ENCODE results near the gene PJA1.

The PJA1 gene

GRCh38 chrX:69143530-69143929 lies 21.7 kb downstream of the PJA1 start:
- DNase-seq (ENCODE audit: low read depth in 2 of 3, low spot score in 1 of 3): no peak

GRCh38 chrX:69142788-69143469 lies 22.3 kb downstream of the PJA1 start:
- no peak for DNase-seq (ENCODE audit: low read depth in 2 of 3, low spot score in 1 of 3)

GRCh38 chrX:69140837-69141236 lies 24.4 kb downstream of the PJA1 start:
- no peak for DNase-seq (ENCODE audit: low read depth in 2 of 3, low spot score in 1 of 3)

- DNase-seq (ENCODE audit: low read depth in 2 of 3, low spot score in 1 of 3): no peak
These were observed 25.7 kb downstream of the PJA1 start for GRCh38 chrX:69139516-69139915.

DNA sequence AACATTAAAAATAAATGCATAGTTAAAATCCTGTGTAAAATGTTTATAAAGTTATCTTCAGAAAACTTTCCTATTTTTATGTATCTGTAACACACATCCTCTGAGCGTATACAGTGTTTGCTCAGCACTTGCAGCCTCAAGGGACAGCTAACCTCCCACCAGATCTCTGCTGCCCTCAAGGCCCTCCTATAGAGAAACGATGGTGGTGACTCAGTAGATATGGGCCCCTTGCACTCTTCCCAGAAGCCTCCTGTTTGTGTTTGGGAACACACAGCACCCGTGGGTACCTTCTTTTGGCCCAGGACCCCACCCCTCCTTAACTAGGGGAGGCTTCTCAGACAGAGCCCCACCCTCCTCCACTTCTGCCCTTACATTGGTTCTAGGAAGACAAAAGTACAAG lies 26.7 kb downstream of the PJA1 start:
- no peak for DNase-seq (ENCODE audit: low read depth in 2 of 3, low spot score in 1 of 3)

DNA sequence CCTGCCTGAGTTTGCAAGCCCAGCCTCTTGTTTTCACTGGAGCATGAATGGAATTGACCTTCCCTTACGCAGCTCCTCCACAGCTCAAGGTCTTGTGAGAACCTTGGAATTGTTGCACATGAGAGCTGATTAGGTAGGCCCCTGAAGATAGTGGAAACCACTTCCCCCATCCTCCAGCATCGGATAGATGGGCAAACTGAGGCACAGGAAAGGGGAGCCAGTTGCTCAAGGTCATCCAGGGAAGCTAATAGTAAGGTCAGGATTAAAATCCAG lies 27.2 kb downstream of the PJA1 start:
- no peak for DNase-seq (ENCODE audit: low read depth in 2 of 3, low spot score in 1 of 3)

DNA sequence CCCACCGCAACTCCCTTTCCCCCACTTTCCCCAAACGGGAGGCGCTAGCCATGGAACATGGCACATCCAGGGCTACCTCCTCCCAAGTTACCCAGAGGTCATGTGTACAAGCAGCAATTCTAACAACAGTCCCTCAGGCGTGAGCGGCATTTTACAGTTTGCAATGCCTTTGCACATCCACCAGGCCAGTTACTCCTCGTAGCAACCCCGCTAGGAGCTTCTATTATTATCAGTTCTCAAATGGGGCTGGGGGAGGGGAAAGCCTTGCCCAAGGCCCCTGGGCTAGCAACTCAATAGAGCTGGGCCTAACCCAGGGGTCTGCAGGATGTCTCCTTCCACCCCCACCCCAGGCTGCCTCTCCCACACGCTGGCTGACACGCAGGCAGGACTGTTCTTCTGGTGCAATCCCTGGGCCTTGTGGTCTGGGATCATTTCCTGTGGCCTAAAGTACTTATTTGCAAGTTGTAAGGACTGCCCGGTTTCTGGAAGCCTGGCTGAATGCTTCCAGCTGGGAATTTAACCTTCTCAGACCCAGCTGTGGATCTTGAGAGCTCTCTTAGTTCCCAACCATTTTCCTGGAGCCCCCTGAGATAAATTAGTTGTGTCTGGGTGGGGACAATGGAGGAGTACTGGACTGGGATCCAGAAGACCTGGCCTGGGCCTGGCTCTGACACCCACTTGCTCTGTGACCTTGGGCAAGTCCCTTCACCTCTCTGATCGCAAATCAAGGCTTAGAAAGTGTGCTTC lies 27.7 kb downstream of the PJA1 start:
- no peak for DNase-seq (ENCODE audit: low read depth in 2 of 3, low spot score in 1 of 3)

DNA sequence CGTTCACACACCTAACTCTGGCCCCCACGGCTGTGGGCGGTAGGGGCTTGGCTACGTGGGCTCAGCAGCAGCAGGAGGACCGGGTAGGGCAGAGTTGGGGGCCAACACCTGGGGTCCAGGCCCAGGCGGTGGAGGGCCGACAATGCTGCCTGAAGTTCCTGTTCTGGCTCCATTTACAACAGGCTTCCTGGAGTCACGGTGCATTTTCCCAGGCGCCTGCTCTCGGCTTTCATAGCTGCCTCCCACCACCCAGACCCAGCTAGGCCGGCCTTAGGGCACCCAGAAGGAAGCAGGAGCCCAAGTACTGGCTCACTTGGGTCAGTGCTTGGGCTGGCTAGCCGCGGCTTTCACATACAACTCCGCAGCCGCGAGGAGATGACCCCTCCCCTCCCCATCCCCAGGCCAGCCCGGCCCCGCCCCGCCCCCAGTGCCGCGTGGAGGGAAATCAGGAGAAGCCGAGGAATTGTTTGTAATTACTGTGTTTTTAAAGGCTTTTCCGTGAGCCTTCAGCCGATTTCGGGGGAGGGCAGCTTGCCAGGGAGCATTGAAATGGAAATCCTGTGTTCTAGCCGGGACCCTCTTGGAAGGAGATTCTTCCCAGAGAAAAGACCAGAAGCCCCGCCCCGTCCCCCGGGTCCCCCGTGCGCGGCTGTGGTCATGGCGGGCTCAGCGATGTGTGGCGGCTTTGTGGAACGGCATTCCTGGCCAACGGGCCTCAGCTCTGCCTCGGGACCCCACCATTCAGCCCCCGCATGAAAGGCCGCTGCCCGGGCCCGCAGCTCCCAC lies 28.5 kb downstream of the PJA1 start:
- DNase-seq (ENCODE audit: low read depth in 2 of 3, low spot score in 1 of 3): no peak

- DNase-seq (ENCODE audit: low read depth in 2 of 3, low spot score in 1 of 3): no peak
These were observed 31.2 kb downstream of the PJA1 start for GRCh38 chrX:69133921-69134542.

DNA sequence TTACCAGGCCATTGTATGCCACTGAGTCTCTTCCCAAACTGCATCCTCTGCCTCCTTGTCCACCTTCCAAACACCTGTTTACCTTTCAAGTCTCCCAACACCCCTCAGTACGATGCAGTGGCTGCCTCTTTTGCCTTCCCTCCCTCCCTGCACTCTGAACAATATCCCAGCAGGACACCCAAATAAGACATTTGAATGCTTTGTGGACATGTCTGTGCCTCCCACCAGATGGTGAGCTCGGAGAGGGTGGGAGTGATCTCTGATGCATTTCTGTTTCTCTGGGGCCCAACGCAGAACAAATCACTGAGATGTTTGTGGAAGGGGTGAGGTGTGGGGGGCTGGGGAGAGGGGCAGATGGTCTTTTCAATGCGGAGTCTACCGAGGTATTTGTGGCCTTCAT lies 33.4 kb downstream of the PJA1 start:
- no peak for DNase-seq (ENCODE audit: low read depth in 2 of 3, low spot score in 1 of 3)

- no peak for DNase-seq (ENCODE audit: low read depth in 2 of 3, low spot score in 1 of 3)
These were observed 34.8 kb downstream of the PJA1 start for GRCh38 chrX:69130439-69130838.

DNA sequence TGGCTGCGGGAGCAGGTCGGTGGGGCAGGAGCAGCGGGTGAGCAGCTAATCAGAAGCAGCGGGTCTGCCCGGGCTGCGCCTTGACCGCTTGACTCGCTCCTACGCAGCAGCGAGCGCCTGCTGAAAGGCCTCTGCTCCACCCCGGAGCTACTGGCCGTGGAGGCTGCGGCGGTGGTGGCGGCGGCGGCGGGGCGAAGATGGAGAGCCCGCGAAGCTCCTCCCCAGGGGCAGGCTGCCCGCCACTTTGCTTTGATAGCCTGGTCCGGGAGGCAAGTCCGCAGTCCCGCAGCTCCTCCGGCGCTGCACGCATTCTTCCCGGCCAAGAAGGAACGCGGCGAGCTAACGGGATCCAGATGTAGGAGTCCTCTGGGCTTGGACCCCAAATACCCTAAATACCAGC lies 36.7 kb downstream of the PJA1 start:
- no peak for DNase-seq (ENCODE audit: low read depth in 2 of 3, low spot score in 1 of 3)

DNA sequence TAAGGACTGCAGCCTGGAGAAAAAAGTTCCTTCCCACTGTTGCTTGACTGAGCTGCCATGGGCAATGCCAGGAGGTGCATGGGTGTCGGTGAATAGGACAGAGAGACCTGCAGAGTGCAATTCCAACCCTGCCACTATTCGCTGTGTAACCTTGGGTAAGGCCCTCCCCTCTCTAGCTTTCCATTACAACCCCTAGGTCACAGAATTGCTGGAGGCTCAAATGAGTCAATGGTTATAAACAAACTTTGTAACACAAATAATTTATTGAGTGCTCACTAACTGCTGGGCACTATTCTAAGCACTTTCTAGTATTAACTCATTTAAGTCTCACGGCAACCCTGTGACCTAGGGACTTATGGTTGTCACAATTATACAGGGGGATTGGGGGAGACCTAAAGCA lies 37.8 kb downstream of the PJA1 start:
- DNase-seq (ENCODE audit: low read depth in 2 of 3, low spot score in 1 of 3): no peak

GRCh38 chrX:69126642-69127041 lies 38.6 kb downstream of the PJA1 start:
- DNase-seq (ENCODE audit: low read depth in 2 of 3, low spot score in 1 of 3): no peak

GRCh38 chrX:69125094-69125493 lies 40.2 kb downstream of the PJA1 start:
- DNase-seq (ENCODE audit: low read depth in 2 of 3, low spot score in 1 of 3): no peak

DNA sequence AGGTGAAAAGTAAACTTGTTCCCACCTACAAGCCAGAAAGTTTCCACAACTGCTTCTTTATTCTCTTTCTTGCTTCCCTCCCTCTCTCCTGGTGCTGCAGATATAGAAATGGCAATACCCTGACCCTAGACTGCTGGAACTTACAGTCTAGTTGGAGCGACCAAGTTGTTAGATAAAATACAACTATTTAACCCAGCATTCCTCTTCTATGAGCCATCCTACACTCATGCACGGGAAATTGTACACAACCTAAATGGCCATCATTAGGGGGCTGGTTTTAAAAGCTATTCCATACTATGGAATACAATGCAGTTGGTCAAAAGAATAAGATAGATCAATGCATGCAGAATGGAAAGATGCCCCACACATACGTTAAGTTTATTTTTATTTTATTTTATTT lies 41.1 kb downstream of the PJA1 start:
- DNase-seq (ENCODE audit: low read depth in 2 of 3, low spot score in 1 of 3): no peak

DNA sequence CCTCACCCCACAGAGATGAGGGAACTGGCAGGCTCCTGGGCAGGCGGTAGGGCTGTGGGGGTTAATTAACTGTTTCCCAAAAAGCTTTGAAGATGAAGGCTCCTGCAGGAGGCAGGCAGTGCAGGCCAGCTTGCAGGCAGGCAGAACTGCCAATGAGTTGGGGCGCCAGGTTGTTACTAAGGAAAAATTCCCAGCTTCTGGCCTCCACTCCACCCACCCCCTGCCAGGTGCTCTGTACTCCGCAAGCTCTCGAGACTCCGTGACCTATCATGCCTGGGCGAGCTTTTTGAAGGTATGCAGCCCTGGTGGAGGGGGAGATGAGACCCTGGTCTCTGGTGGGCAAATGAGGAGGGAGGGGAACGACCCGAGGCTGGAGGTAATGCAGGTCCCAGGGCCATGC lies 41.8 kb downstream of the PJA1 start:
- DNase-seq (ENCODE audit: low read depth in 2 of 3, low spot score in 1 of 3): no peak

- DNase-seq (ENCODE audit: low read depth in 2 of 3, low spot score in 1 of 3): no peak
These were observed 43.8 kb downstream of the PJA1 start for GRCh38 chrX:69121321-69122000.

DNA sequence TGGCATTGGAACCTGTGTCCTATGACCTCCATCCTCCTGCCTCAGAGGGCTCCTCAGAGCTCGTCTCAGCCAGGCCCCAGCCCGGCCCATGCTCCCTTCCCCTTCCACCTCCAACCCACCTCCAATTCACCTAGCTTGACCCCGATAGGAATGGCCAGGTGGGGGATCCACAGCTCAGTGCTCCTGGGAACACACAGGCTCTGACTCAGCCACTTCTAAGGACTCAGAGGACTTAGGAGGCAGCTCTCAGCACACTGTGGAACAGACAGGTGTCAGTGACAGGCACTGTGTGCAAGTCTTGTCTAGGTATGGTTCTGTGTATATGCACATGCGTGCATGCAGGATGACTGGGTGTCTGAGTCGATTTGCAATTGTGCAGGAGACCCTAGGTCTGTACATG lies 44.8 kb downstream of the PJA1 start:
- no peak for DNase-seq (ENCODE audit: low read depth in 2 of 3, low spot score in 1 of 3)

- DNase-seq (ENCODE audit: low read depth in 2 of 3, low spot score in 1 of 3): no peak
These were observed 46.1 kb downstream of the PJA1 start for GRCh38 chrX:69119122-69119521.

DNA sequence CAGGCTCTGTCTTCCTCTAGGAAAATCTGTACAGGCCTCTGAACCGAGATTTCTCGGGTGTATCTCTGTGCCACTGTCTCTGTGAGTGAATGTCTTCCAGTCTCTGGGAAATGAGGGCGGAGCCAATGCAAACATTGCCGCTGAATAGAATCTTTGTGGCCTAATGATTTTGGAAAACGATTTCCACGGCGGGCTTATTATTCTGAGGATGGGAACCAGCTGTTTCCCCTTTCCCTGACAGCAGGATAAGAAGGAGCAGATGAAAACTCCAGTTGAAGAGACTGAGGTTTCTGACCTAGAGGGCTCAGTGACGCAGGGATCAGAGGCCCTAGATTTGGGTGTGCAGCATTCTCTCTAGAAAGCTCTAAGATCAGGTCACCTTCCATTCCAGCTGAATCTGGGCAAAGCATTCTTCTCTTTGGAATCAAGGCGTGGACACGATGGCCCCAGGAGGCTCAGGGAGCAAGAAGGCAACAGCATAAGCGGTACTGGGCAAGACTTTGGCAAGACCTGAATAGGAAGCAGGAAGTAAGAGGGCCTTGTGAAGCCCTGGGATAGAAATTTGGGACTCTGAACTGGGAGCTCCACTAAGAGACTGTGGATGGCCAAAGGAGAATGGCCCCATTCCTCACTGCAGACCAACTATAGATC lies 47.3 kb downstream of the PJA1 start:
- no peak for DNase-seq (ENCODE audit: low read depth in 2 of 3, low spot score in 1 of 3)
